Osteocyte (in vitro differentiated cells): ENCODE results near the gene KRI1. TPM values are rescaled to one million over a fixed set of nuclear protein-coding genes. Genes with fewer than 3 reads are reported as not detected.
"Not testable (repeated sequence)": the region's sequence is repeated elsewhere in the genome, so short reads cannot be mapped to it uniquely, and the experiment has no call there.

Experiments used
- DNase-seq: peaks from one replicate; pipeline ENCODE4 v3.0.0; 2021; ENCODE audit warnings: mixed read lengths; ENCODE audit not compliant: unreplicated experiment; ENCODE audit errors: extremely low spot score
- H3K27ac Mint-ChIP-seq: one replicate; pipeline ENCODE4 v1.8.0; 2021; ENCODE audit warnings: mild to moderate bottlenecking, mixed read lengths; ENCODE audit not compliant: unreplicated experiment
- H3K27me3 Mint-ChIP-seq: one replicate; pipeline ENCODE4 v1.8.0; 2021; ENCODE audit warnings: mixed read lengths; ENCODE audit not compliant: unreplicated experiment
- H3K36me3 Mint-ChIP-seq: one replicate; pipeline ENCODE4 v1.8.0; 2021; ENCODE audit warnings: mixed read lengths; ENCODE audit not compliant: unreplicated experiment
- H3K4me1 Mint-ChIP-seq: one replicate; pipeline ENCODE4 v1.8.0; 2021; ENCODE audit warnings: mixed read lengths; ENCODE audit not compliant: unreplicated experiment
- H3K4me3 Mint-ChIP-seq: one replicate; pipeline ENCODE4 v1.8.0; 2021; ENCODE audit warnings: mild to moderate bottlenecking, moderate library complexity, mixed read lengths; ENCODE audit not compliant: unreplicated experiment
- H3K9me3 Mint-ChIP-seq: one replicate; pipeline ENCODE4 v1.8.0; 2021; ENCODE audit warnings: mixed read lengths; ENCODE audit not compliant: unreplicated experiment
- CTCF ChIP-seq: fragments of 200-600 bp; sonication (generic); IDR thresholded peaks from 2 replicates; pipeline ENCODE4 v1.5.0; 2021; ENCODE audit warnings: antibody characterized with exemption, mild to moderate bottlenecking, moderate library complexity
- total RNA-seq: library from RNA; stranded (reverse); gene quantifications from 2 replicates; pipeline ENCODE4 v1.2.1, GENCODE V29; 2021

Gene KRI1
- total RNA-seq, 1 donor from 2014 or later, result 29.0 TPM

- Mint-ChIP-seq H3K4me3 (no peak overlapping the region), H3K4me1 (peaks cover 7% of the 10 kb centered on the region), H3K27ac (no peak overlapping the region), H3K36me3 (no peaks in the 10 kb centered on the region), H3K9me3 (no peaks in the 10 kb centered on the region), H3K27me3 (no peaks in the 10 kb centered on the region)
- no peak for DNase-seq
- no peak for TF ChIP-seq CTCF
These were observed 8.7 kb upstream of the KRI1 start for GRCh38 chr19:10574462-10574861.

- peaks cover 12% of the 10 kb centered on the region for H3K4me1 Mint-ChIP-seq
- DNase-seq, H3K27me3 Mint-ChIP-seq, H3K4me3 Mint-ChIP-seq, H3K9me3 Mint-ChIP-seq, H3K27ac Mint-ChIP-seq, H3K36me3 Mint-ChIP-seq: not testable (repeated sequence)
These were observed 8.0 kb upstream of the KRI1 start for GRCh38 chr19:10573793-10574192.

GRCh38 chr19:10568826-10569651 is 3.2 kb upstream of the KRI1 start, which contains the start of gene CDKN2D:
Gene CDKN2D (minus strand): TSS chr19:10568979. CDS start chr19:10568653, 326 bp downstream.
- Mint-ChIP-seq H3K9me3 (no peaks in the 10 kb centered on the region), H3K27me3 (no peaks in the 10 kb centered on the region), H3K4me3 (peak within 1 kb of the TSS; percentile 88), H3K27ac (peak within 1 kb of the TSS; percentile 89), H3K36me3 (no peaks in the 10 kb centered on the region), H3K4me1 (peaks cover 41% of the 10 kb centered on the region)
- TF ChIP-seq CTCF, result peak; percentile 40
- DNase-seq, result peak; percentile 100

DNA sequence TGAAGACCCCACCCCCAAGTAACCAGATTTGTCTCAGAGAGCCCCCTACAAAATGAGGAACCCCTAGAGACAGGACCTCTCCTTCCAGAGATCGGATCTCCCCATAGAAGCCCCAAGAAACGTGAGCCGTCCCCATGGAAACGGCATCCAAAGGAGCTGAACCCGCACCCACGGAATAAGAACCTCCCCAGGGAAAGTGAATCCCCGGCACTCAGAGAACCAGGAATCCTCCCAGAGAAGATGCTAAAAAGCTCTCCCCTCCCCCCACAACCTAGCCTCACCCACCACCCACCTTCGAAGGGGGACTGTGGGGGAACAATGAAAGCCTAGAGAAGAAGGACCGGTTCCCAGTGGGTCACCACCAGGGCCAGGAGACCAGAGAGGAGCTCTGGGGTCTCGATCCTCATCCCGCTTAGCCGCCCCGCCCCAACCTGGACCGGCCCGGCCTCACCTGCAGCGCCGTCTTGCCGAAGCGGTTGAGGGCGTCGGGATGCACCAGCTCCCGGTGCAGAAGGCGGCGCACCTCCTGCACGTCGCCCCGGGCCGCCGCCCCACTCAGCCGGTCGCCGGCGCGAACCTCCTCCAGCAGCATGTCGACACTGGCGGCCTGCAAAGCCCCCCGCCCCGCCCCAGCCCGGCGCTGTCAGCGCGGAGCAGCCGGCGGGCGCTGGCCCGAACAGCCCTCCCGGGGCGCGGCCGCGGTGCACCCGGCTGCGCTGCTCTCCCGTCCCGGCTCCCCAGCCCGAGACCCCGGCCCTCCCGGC is 2.4 kb upstream of the KRI1 start:
- no peaks in the 10 kb centered on the region for H3K36me3 Mint-ChIP-seq
- no peak for TF ChIP-seq CTCF
- peak overlapping the region; percentile 88 for H3K4me3 Mint-ChIP-seq
- DNase-seq, result no peak
- H3K9me3 Mint-ChIP-seq, result no peaks in the 10 kb centered on the region
- H3K27ac Mint-ChIP-seq, result peak overlapping the region; percentile 60
- H3K4me1 Mint-ChIP-seq, result peaks cover 41% of the 10 kb centered on the region
- H3K27me3 Mint-ChIP-seq, result no peaks in the 10 kb centered on the region

- DNase-seq, result no peak
- TF ChIP-seq CTCF, result no peak
- no peaks in the 10 kb centered on the region for H3K36me3 Mint-ChIP-seq
- H3K27ac Mint-ChIP-seq, result peak overlapping the region; percentile 60
- no peaks in the 10 kb centered on the region for H3K9me3 Mint-ChIP-seq
- peaks cover 41% of the 10 kb centered on the region for H3K4me1 Mint-ChIP-seq
- H3K4me3 Mint-ChIP-seq, result peak overlapping the region; percentile 88
- H3K27me3 Mint-ChIP-seq, result no peaks in the 10 kb centered on the region
These were observed 1.8 kb upstream of the KRI1 start for GRCh38 chr19:10567656-10568055.
